ENCODE measurements around the gene WNT6. TPM values are rescaled to one million over a fixed set of nuclear protein-coding genes. Genes with fewer than 3 reads are reported as not detected.
A peak's percentile ranks its signal among the peaks of the same experiment; 100 is the strongest.

WNT6 gene
- total RNA-seq, 1 donor from 2014 or later: not detected

DNA sequence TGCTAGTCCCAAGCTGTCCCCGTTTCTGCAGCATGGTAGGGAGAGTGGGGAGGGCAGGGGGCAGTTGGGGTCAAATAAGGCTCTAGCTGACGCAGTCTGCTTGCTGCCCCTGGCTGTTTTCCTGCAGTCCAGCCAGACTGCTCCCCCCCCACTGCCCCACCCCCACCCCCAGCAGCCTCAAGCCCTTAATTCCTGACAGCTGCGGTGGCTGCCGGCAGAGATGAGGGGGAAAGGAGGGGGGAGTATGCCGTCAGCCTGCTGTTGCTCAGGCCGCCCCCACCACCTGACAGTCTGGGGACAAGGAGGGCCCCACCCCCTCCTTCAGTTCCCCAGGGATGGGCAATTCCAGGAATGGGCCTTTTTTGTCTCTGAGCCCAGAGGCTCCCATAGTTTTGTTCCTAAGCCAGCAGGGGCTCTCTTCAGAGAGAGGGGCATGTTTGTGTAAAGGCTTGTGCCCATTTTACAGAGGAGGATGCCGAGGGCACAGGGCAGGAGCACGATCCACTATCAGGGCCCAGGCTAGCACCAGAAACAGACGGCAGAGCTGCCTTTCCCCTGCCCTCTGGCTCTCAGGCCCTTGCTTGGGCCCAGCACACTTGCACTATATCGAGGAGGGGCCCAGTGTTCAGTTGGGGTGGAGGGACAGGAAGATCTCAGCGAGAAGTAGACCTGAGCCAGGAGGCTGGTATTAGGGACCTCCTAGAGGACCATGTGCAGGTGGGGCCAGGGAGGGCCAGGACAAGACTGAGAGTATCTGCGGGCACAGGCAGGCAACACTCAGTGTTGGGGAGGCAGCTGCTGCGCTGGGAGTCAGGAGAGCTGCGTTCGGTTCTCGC is 19.5 kb downstream of the WNT6 start:
- Mint-ChIP-seq H3K27ac (no peak overlapping the region), H3K27me3 (ENCODE audit: insufficient read depth) (peaks cover 75% of the 10 kb centered on the region), H3K4me3 (no peak overlapping the region), H3K9me3 (no peaks in the 10 kb centered on the region), H3K4me1 (ENCODE audit: low read depth) (peaks cover 11% of the 10 kb centered on the region), H3K36me3 (ENCODE audit: low read depth) (no peaks in the 10 kb centered on the region)
- intact Hi-C loops (cut with micrococcal nuclease): no loop called here
- no peak for DNase-seq (ENCODE audit: low spot score)

DNA sequence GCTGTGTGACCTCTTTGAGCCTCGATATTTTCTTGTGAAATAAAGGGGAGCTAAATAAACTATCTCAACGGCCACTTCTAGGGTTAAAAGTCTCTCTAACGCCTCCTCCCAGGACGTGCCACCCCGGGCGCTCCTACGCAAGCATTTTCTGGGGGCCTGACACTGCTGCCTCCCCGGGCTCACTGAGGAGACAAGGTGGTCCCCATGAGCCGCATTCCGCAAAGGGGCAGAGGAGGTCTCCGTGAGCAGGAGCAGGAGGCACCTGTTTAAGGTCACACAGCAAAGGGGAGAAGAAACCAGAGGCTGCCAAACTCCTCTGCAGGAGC is 20.1 kb downstream of the WNT6 start:
- Mint-ChIP-seq H3K27me3 (ENCODE audit: insufficient read depth) (peaks cover 75% of the 10 kb centered on the region), H3K4me1 (ENCODE audit: low read depth) (peaks cover 11% of the 10 kb centered on the region), H3K27ac (no peak overlapping the region), H3K36me3 (ENCODE audit: low read depth) (no peaks in the 10 kb centered on the region), H3K4me3 (peak overlapping the region; percentile 61), H3K9me3 (no peaks in the 10 kb centered on the region)
- DNase-seq (ENCODE audit: low spot score): no peak
- intact Hi-C loops (cut with micrococcal nuclease): no loop called here

GRCh38 chr2:218880102-218880858 is 20.7 kb downstream of the WNT6 start, which contains the start of gene WNT10A:
TSS of gene WNT10A (plus strand) at chr2:218880852. CDS start at chr2:218880996, 144 bp downstream.
- peak; percentile 9 for DNase-seq (ENCODE audit: low spot score)
- Mint-ChIP-seq H3K4me1 (ENCODE audit: low read depth) (peaks cover 11% of the 10 kb centered on the region), H3K27ac (no peak within 1 kb of the TSS), H3K27me3 (ENCODE audit: insufficient read depth) (peaks cover 77% of the 10 kb centered on the region), H3K36me3 (ENCODE audit: low read depth) (no peaks in the 10 kb centered on the region), H3K4me3 (peak within 1 kb of the TSS; percentile 61), H3K9me3 (no peaks in the 10 kb centered on the region)
- intact Hi-C loops (cut with micrococcal nuclease): no loop called here

DNA sequence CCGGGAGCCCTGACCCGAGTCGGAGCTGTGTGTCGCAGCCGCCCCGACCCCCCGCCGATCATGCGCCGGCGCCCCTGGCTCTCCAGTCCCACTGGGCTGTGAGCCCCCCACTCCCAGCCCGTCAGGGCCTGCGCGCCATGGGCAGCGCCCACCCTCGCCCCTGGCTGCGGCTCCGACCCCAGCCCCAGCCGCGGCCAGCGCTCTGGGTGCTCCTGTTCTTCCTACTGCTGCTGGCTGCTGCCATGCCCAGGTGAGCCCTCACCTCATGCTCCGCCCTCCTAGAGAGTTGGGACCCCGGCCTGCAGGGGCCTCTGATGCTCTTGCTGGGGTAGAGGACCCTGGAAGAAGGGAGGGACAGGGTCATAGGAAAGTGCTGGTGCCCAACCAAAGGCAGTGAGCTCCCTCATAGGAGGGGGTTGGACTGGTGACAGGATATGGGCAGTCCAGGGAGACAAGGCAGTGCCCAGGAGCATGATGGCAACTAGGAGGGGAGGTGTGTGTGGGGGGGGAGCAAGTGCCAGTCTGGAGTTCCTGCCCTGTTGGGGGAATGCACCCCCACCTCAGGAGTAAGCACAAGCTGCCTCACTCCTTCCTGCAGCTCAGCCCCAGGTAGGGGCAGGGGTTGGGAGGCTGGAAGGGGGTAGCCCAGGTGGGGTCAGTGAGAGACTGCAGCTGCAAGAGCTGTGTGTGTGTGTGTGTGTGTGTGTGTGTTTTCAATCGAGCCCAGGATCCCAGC is 21.4 kb downstream of the WNT6 start:
- intact Hi-C loops (cut with micrococcal nuclease): no loop called here
- H3K36me3 Mint-ChIP-seq (ENCODE audit: low read depth): no peaks in the 10 kb centered on the region
- H3K9me3 Mint-ChIP-seq: no peaks in the 10 kb centered on the region
- H3K4me1 Mint-ChIP-seq (ENCODE audit: low read depth): peaks cover 11% of the 10 kb centered on the region
- DNase-seq (ENCODE audit: low spot score): no peak
- H3K4me3 Mint-ChIP-seq: no peak overlapping the region
- H3K27me3 Mint-ChIP-seq (ENCODE audit: insufficient read depth): peaks cover 76% of the 10 kb centered on the region
- H3K27ac Mint-ChIP-seq: no peak overlapping the region

DNA sequence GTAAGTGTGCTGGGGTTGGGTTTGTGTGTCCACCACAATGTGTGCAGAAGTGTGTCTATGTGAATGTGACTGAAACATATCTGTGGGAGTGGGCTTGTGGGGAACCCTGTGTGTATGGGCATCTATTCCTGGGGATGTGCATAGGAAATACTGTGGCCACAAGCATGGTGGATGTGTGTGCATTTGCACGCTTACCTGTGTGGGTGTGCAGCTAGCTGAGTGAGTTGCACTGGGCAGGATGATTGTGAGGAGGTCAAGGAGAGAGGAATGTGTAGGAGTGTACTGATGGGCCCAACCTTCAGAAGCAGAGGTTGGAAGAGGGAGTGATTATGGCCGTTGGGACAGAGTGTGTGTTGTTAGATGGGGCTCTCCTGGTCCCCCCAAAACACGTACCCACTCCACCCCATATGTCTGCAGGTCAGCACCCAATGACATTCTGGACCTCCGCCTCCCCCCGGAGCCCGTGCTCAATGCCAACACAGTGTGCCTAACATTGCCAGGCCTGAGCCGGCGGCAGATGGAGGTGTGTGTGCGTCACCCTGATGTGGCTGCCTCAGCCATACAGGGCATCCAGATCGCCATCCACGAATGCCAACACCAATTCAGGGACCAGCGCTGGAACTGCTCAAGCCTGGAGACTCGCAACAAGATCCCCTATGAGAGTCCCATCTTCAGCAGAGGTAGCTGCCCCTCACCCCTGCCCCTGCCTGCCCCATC is 22.3 kb downstream of the WNT6 start:
- no peak for DNase-seq (ENCODE audit: low spot score)
- no peak overlapping the region for H3K4me3 Mint-ChIP-seq
- peaks cover 73% of the 10 kb centered on the region for H3K27me3 Mint-ChIP-seq (ENCODE audit: insufficient read depth)
- intact Hi-C loops (cut with micrococcal nuclease): no loop called here
- no peaks in the 10 kb centered on the region for H3K36me3 Mint-ChIP-seq (ENCODE audit: low read depth)
- no peak overlapping the region for H3K27ac Mint-ChIP-seq
- no peaks in the 10 kb centered on the region for H3K9me3 Mint-ChIP-seq
- peaks cover 11% of the 10 kb centered on the region for H3K4me1 Mint-ChIP-seq (ENCODE audit: low read depth)

GRCh38 chr2:218882461-218882816 is 22.8 kb downstream of the WNT6 start:
- no peak overlapping the region for H3K27ac Mint-ChIP-seq
- intact Hi-C loops (cut with micrococcal nuclease): no loop called here
- peaks cover 74% of the 10 kb centered on the region for H3K27me3 Mint-ChIP-seq (ENCODE audit: insufficient read depth)
- H3K4me3 Mint-ChIP-seq: no peak overlapping the region
- no peaks in the 10 kb centered on the region for H3K36me3 Mint-ChIP-seq (ENCODE audit: low read depth)
- no peak for DNase-seq (ENCODE audit: low spot score)
- peaks cover 11% of the 10 kb centered on the region for H3K4me1 Mint-ChIP-seq (ENCODE audit: low read depth)
- no peaks in the 10 kb centered on the region for H3K9me3 Mint-ChIP-seq

- no peak for DNase-seq (ENCODE audit: low spot score)
- H3K9me3 Mint-ChIP-seq: no peaks in the 10 kb centered on the region
- H3K27ac Mint-ChIP-seq: no peak overlapping the region
- H3K36me3 Mint-ChIP-seq (ENCODE audit: low read depth): no peaks in the 10 kb centered on the region
- H3K27me3 Mint-ChIP-seq (ENCODE audit: insufficient read depth): peaks cover 74% of the 10 kb centered on the region
- peaks cover 11% of the 10 kb centered on the region for H3K4me1 Mint-ChIP-seq (ENCODE audit: low read depth)
- intact Hi-C loops (cut with micrococcal nuclease): no loop called here
- H3K4me3 Mint-ChIP-seq: no peak overlapping the region
Measured at GRCh38 chr2:218882866-218883366, 23.3 kb downstream of the WNT6 start.

- intact Hi-C loops (cut with micrococcal nuclease): no loop called here
- peaks cover 70% of the 10 kb centered on the region for H3K27me3 Mint-ChIP-seq (ENCODE audit: insufficient read depth)
- no peaks in the 10 kb centered on the region for H3K9me3 Mint-ChIP-seq
- no peak overlapping the region for H3K4me3 Mint-ChIP-seq
- no peaks in the 10 kb centered on the region for H3K36me3 Mint-ChIP-seq (ENCODE audit: low read depth)
- no peak overlapping the region for H3K27ac Mint-ChIP-seq
- H3K4me1 Mint-ChIP-seq (ENCODE audit: low read depth): peaks cover 11% of the 10 kb centered on the region
- DNase-seq (ENCODE audit: low spot score): no peak
Measured at GRCh38 chr2:218883491-218884490, 24.2 kb downstream of the WNT6 start.

- Mint-ChIP-seq H3K27me3 (ENCODE audit: insufficient read depth) (peaks cover 70% of the 10 kb centered on the region), H3K9me3 (no peaks in the 10 kb centered on the region), H3K36me3 (ENCODE audit: low read depth) (no peaks in the 10 kb centered on the region), H3K4me3 (no peak overlapping the region), H3K27ac (no peak overlapping the region), H3K4me1 (ENCODE audit: low read depth) (peaks cover 8% of the 10 kb centered on the region)
- DNase-seq (ENCODE audit: low spot score): no peak
- intact Hi-C loops (cut with micrococcal nuclease): no loop called here
Measured at GRCh38 chr2:218884519-218884918, 24.9 kb downstream of the WNT6 start.

DNA sequence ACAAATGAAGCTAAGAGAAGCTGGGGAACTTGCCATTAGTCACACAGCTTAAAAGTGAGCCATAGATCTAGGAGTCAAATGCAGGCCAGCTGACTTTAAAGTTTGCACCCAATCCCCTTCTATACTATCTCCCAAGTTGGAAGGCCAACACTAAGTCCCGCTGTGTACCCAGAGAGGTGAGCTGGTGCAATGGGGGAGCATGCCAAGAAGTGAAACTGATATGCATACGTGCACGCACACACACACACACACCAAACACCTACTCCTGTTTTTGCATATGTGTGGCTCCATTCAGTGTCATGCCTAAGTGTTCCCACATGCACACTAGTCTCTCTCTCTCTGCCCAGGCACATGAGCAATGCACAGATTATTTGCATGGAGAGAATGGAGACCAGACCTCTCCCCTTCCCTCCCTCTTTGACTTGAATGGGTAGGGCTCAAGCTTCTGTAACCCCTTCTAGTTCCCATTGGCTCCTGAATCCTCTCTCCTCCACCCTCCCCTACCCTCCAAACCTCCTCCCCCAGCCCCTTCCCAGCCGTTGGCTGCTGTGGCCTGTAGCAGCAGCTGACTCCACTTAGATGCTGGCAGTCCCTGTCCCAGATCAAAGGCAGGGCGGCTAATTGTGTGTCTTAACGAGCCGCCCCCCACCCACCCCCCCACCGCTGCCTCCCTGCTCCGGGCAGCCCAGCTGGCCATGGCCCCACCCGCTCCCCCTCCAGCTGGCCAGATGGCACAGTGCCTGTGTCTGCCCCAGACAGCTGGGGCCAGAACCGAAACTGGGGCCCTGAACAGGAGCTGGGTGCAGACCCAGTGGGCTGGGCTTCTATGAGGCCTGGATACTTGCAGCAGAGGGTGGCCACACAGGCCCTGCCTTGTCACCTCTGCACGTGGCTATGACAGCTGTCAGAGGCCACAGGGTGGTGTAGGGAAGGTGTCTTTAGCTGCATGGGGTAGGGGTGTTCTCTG is 26.7 kb downstream of the WNT6 start:
- intact Hi-C loops (cut with micrococcal nuclease): no loop called here
- H3K36me3 Mint-ChIP-seq (ENCODE audit: low read depth): no peaks in the 10 kb centered on the region
- H3K27ac Mint-ChIP-seq: no peak overlapping the region
- no peaks in the 10 kb centered on the region for H3K4me1 Mint-ChIP-seq (ENCODE audit: low read depth)
- H3K27me3 Mint-ChIP-seq (ENCODE audit: insufficient read depth): peaks cover 72% of the 10 kb centered on the region
- no peak for DNase-seq (ENCODE audit: low spot score)
- no peak overlapping the region for H3K4me3 Mint-ChIP-seq
- H3K9me3 Mint-ChIP-seq: no peaks in the 10 kb centered on the region

DNA sequence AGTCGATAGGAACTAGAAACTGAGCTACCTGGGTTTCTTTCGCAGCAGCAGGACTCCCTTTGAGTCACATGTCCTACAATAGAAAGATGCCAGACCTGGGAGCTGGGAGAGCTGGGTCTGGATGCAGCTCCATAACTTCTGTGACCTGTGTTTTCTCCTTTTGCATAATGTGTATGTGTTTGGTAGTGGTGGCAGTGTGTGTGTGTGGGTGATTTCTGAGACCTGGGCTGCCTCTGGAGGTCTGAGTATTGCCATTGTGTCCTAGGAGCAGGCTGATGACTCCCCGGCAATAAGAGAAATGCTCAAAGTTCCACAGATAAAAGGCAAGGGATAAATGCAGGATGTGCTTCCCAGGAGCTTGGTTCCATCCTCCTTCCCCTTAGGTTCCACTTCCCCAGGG is 27.5 kb downstream of the WNT6 start:
- Mint-ChIP-seq H3K4me1 (ENCODE audit: low read depth) (no peaks in the 10 kb centered on the region), H3K4me3 (no peak overlapping the region), H3K27me3 (ENCODE audit: insufficient read depth) (peaks cover 73% of the 10 kb centered on the region), H3K9me3 (no peaks in the 10 kb centered on the region), H3K36me3 (ENCODE audit: low read depth) (no peaks in the 10 kb centered on the region), H3K27ac (no peak overlapping the region)
- no peak for DNase-seq (ENCODE audit: low spot score)
- intact Hi-C loops (cut with micrococcal nuclease): no loop called here

Measured in activated T-helper 1 cell treated with anti-CD3 and anti-CD28 coated beads, Interleukin-12 subunit alpha, Interleukin-12 subunit beta, Interleukin-2, Interleukin-4 antibody, amounts not matched to agents 30 ng/mL and 10 ng/mL and 1 ng/mL, durations not matched to agents 14 hours and 24 hours and 36 hours (primary cell).